ENCODE measurements around the gene WBP1L. TPM values are rescaled to one million over a fixed set of nuclear protein-coding genes. Genes with fewer than 3 reads are reported as not detected.

Gene WBP1L
- total RNA-seq, 1 experiment from 2014 or later: 23.8 TPM

DNA sequence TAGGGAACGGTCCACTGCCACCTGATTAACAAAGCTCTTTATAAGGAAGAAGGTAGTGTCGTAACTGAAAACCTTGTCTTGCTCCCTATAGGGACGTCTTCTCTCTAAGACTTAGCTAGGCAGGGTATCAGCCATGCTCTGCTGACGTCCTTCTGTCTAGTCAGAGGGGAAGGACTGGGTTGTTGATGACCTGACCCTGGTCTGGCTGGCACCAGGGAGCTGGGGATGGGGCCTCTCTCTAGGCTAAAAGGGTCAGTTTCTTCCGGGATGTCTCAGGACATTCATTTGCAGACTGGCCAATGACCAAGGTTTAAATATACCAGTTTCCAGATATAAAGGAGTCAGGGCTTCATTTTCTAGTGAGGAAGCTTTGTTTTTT is 83.8 kb downstream of the WBP1L start:
- POLR2A ChIA-PET (ENCODE audit: unreplicated experiment): no interaction called here

DNA sequence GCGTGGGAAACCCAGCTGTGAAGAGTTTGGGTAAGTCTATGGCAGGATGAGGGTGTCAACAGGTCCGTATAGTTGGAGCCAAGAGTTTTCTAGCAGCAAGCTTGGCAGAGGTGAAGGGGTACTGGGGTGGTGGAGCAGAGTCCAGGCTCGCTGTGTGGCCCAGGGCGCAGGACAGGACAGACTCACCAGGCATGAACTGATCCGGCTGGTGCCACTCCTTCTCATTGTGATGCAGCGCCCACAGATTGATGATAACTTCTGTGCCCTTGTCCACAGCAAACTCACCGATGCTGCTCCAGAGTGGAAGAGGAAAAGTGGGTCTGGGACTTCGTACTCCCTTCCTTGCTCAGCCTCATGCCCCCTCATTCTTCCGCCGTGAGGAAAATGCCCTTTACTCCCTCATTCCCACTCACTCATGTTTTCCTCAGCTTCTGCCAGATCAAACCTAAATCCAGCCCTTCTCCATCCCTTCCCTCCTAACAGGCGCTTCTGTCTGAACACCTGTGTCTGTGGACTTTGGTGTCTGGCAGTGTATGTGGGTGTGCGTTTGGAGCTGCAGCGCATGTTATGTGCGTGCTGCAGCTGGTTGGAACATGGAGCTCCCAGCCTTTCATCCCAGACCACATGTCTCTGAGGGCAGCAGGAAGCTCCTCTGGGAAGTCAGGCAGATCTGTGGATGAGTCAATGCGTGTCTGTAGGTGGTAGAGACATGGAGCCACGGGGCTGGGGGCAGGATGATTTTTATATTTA is 87.7 kb downstream of the WBP1L start:
- Histone ChIP-seq H3K4me3 (ENCODE audit: low read length) (no peak overlapping the region), H3K4me2 (ENCODE audit: low read length) (no peak overlapping the region), H3K4me1 (ENCODE audit: insufficient read depth, low read length) (peaks cover 5% of the 10 kb centered on the region; the same call in 1 of the 2 replicates), H4K20me1 (ENCODE audit: low read length) (no peaks in the 10 kb centered on the region), H3K9me2 (replicated peaks; ENCODE audit: low read length) (no peaks in the 10 kb centered on the region), H3F3A (ENCODE audit: low read length, unreplicated experiment) (no peaks in the 10 kb centered on the region), H3K9me3 (ENCODE audit: low read length) (no peaks in the 10 kb centered on the region), H3K36me3 (ENCODE audit: low read depth, low read length) (no peaks in the 10 kb centered on the region), H3K27ac (ENCODE audit: low read length) (no peak overlapping the region), H3K79me2 (ENCODE audit: low read length) (no peaks in the 10 kb centered on the region), H2AFZ (ENCODE audit: low read length) (no peak overlapping the region), H3K9ac (ENCODE audit: low read length) (no peak overlapping the region), H3K27me3 (ENCODE audit: low read length) (no peaks in the 10 kb centered on the region)
- DNase-seq (no peak), ATAC-seq (no peak)
- TF ChIP-seq, protein P1, sequence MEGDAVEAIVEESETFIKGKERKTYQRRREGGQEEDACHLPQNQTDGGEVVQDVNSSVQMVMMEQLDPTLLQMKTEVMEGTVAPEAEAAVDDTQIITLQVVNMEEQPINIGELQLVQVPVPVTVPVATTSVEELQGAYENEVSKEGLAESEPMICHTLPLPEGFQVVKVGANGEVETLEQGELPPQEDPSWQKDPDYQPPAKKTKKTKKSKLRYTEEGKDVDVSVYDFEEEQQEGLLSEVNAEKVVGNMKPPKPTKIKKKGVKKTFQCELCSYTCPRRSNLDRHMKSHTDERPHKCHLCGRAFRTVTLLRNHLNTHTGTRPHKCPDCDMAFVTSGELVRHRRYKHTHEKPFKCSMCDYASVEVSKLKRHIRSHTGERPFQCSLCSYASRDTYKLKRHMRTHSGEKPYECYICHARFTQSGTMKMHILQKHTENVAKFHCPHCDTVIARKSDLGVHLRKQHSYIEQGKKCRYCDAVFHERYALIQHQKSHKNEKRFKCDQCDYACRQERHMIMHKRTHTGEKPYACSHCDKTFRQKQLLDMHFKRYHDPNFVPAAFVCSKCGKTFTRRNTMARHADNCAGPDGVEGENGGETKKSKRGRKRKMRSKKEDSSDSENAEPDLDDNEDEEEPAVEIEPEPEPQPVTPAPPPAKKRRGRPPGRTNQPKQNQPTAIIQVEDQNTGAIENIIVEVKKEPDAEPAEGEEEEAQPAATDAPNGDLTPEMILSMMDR (conservative IDR thresholded peaks at IDR 0.05; ENCODE audit: low read depth, low read length): no peak
- TF ChIP-seq EZH2phosphoT487 (IDR thresholded peaks at IDR 0.05; ENCODE audit: borderline replicate concordance, low read length) (no peak), EZH2 (IDR thresholded peaks at IDR 0.05; ENCODE audit: low read length, unreplicated experiment) (no peak)
- intact Hi-C loops (cut with micrococcal nuclease): no loop called here
- BruUV-seq (replicated peaks): no TSS peak
- ChIA-PET CTCF (no interaction called here), POLR2A (ENCODE audit: unreplicated experiment) (no interaction called here)

More for the DNA sequence above, 83.8 kb downstream of the WBP1L start:
- DNase-seq: no peak
- intact Hi-C loops (cut with micrococcal nuclease): no loop called here
- Histone ChIP-seq H3K9ac (ENCODE audit: low read length) (no peak overlapping the region), H3K4me3 (ENCODE audit: low read length) (no peak overlapping the region), H3K79me2 (ENCODE audit: low read length) (no peaks in the 10 kb centered on the region), H3K4me2 (ENCODE audit: low read length) (no peak overlapping the region), H3K9me2 (replicated peaks; ENCODE audit: low read length) (no peaks in the 10 kb centered on the region), H3F3A (ENCODE audit: low read length, unreplicated experiment) (no peaks in the 10 kb centered on the region), H3K36me3 (ENCODE audit: low read depth, low read length) (no peaks in the 10 kb centered on the region), H3K4me1 (ENCODE audit: insufficient read depth, low read length) (no peaks in the 10 kb centered on the region), H2AFZ (ENCODE audit: low read length) (no peak overlapping the region), H3K27ac (ENCODE audit: low read length) (no peak overlapping the region), H4K20me1 (ENCODE audit: low read length) (no peaks in the 10 kb centered on the region), H3K27me3 (ENCODE audit: low read length) (no peaks in the 10 kb centered on the region), H3K9me3 (ENCODE audit: low read length) (no peaks in the 10 kb centered on the region)
- no TSS peak for BruUV-seq (replicated peaks)
- CTCF ChIA-PET: no interaction called here
- no peak for ATAC-seq
- TF ChIP-seq EZH2phosphoT487 (IDR thresholded peaks at IDR 0.05; ENCODE audit: borderline replicate concordance, low read length) (no peak), EZH2 (IDR thresholded peaks at IDR 0.05; ENCODE audit: low read length, unreplicated experiment) (no peak)
- TF ChIP-seq, protein P1 (conservative IDR thresholded peaks at IDR 0.05; ENCODE audit: low read depth, low read length): no peak

DNA sequence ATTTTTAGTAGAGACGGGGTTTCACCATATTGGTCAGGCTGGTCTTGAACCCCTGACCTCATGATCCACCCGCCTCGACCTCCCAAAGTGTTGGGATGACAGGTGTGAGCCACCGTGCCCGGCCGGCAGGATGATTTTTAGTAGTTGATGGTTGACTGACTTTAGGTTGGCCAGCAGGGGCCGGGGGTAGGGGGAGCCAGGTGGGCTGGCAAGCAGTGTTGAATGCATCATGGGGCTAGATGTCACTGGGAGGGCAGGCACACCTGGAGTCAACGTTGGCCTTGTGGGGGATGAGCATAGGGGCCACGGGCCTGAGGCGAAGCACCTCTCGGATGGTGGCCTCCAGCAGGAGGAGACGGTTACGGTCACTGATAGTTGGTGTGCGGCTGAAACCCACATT is 88.5 kb downstream of the WBP1L start:
- Histone ChIP-seq H3K9me2 (replicated peaks; ENCODE audit: low read length) (no peaks in the 10 kb centered on the region), H2AFZ (ENCODE audit: low read length) (no peak overlapping the region), H3K4me1 (ENCODE audit: insufficient read depth, low read length) (peaks cover 5% of the 10 kb centered on the region; the same call in 1 of the 2 replicates), H3K27me3 (ENCODE audit: low read length) (no peaks in the 10 kb centered on the region), H3K27ac (ENCODE audit: low read length) (no peak overlapping the region), H3K4me2 (ENCODE audit: low read length) (no peak overlapping the region), H3K79me2 (ENCODE audit: low read length) (no peaks in the 10 kb centered on the region), H4K20me1 (ENCODE audit: low read length) (no peaks in the 10 kb centered on the region), H3K9me3 (ENCODE audit: low read length) (no peaks in the 10 kb centered on the region), H3K36me3 (ENCODE audit: low read depth, low read length) (no peaks in the 10 kb centered on the region), H3K4me3 (ENCODE audit: low read length) (no peak overlapping the region), H3F3A (ENCODE audit: low read length, unreplicated experiment) (no peaks in the 10 kb centered on the region), H3K9ac (ENCODE audit: low read length) (no peak overlapping the region)
- ATAC-seq (no peak), DNase-seq (no peak)
- intact Hi-C loops (cut with micrococcal nuclease): no loop called here
- TF ChIP-seq, protein P1 (conservative IDR thresholded peaks at IDR 0.05; ENCODE audit: low read depth, low read length): no peak
- ChIA-PET POLR2A (ENCODE audit: unreplicated experiment) (no interaction called here), CTCF (no interaction called here)
- no TSS peak for BruUV-seq (replicated peaks)

All from PC-3 (cell line).